ENCODE results near the gene EIF1AD.

GRCh38 chr11:66045177-66045639, 43.3 kb upstream of the EIF1AD start:
- TF ChIP-seq CTCF (IDR thresholded peaks at IDR 0.05) (peak; percentile 51 to 76 (median 60)), POLR2A (IDR thresholded peaks at IDR 0.05) (no peak), POLR2AphosphoS5 (IDR thresholded peaks at IDR 0.05; ENCODE audit: insufficient read depth in 1 of 2, low read depth in 1 of 2) (no peak)

Data from vagina (tissue), 2 donors.